ENCODE measurements around the gene CHID1.

CHID1 gene

DNA sequence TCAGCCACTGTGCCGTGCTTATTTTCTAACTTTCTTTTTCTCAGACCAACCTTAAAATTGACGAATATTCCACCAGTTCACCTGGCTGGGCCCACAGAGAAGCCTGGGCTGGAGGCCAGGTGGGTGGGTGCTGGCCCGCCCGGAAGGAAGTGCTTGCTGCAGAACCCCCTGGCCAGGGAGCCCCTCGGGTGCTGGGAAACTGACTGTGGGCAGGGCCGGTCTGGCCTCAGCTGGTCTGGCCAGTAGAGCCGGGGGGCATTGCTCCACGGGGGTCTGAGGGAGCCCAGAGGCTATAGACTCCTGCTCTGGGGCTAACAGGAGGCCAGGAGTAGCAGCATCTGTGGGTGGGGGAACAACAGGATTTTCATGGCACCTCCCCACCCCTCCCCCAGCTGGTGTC lies 6.8 kb upstream of the CHID1 start:
- Histone ChIP-seq H3K9me3 (ENCODE audit: severe bottlenecking) (no peaks in the 10 kb centered on the region), H3K27me3 (ENCODE audit: insufficient read depth, low read depth, severe bottlenecking) (no peaks in the 10 kb centered on the region), H3K36me3 (no peaks in the 10 kb centered on the region), H3K4me3 (ENCODE audit: low read depth, low read length) (no peak overlapping the region), H3K27ac (peak overlapping the region; percentile 29; the same call in 1 of the 2 replicates)
- TF ChIP-seq, protein P1, sequence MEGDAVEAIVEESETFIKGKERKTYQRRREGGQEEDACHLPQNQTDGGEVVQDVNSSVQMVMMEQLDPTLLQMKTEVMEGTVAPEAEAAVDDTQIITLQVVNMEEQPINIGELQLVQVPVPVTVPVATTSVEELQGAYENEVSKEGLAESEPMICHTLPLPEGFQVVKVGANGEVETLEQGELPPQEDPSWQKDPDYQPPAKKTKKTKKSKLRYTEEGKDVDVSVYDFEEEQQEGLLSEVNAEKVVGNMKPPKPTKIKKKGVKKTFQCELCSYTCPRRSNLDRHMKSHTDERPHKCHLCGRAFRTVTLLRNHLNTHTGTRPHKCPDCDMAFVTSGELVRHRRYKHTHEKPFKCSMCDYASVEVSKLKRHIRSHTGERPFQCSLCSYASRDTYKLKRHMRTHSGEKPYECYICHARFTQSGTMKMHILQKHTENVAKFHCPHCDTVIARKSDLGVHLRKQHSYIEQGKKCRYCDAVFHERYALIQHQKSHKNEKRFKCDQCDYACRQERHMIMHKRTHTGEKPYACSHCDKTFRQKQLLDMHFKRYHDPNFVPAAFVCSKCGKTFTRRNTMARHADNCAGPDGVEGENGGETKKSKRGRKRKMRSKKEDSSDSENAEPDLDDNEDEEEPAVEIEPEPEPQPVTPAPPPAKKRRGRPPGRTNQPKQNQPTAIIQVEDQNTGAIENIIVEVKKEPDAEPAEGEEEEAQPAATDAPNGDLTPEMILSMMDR (IDR thresholded peaks at IDR 0.05; ENCODE audit: low read depth, low read length): no peak
- DNase-seq: peak; percentile 34

DNA sequence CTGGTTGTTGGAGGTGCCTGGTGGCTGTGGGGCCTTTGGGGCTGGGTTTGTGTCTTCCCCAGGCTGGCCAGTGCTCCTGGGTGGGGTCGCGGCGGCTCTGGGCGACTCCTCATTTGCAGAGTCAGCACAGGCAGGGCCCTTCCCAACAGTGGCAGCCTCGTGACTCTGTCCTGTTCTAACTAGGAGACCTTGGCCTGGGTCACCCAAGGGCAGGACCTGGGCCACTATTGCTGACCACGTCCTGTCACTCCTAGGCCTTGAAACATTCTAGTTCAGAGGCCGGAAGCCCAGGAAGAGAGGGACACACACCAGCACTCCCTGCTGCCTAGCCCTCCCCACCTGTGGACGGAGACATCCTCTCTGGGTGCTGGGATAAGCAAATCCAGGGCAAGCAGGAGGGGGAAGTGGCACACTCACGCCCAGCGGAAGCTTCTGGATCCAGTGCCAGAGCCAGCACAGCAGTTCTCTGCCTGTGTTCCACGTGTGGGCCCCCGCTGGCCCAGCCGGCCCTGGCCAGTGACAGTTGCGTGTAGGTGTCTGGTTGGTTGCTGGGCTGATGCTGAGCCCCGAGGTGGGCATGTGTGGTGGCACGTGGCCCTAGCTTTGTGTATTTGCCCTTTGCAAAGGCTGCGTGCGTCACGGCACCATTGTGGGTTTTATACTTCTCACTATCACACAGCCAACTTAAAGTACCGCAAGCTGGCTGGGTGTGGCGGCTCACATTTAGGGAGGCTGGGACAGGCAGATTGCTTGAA lies 4.3 kb upstream of the CHID1 start:
- no peaks in the 10 kb centered on the region for H3K9me3 ChIP-seq (ENCODE audit: severe bottlenecking)
- no peak for DNase-seq
- H3K36me3 ChIP-seq: no peaks in the 10 kb centered on the region
- no peaks in the 10 kb centered on the region for H3K27me3 ChIP-seq (ENCODE audit: insufficient read depth, low read depth, severe bottlenecking)
- no peak overlapping the region for H3K27ac ChIP-seq
- TF ChIP-seq, protein P1 (IDR thresholded peaks at IDR 0.05; ENCODE audit: low read depth, low read length): no peak
- no peak overlapping the region for H3K4me3 ChIP-seq (ENCODE audit: low read depth, low read length)

DNA sequence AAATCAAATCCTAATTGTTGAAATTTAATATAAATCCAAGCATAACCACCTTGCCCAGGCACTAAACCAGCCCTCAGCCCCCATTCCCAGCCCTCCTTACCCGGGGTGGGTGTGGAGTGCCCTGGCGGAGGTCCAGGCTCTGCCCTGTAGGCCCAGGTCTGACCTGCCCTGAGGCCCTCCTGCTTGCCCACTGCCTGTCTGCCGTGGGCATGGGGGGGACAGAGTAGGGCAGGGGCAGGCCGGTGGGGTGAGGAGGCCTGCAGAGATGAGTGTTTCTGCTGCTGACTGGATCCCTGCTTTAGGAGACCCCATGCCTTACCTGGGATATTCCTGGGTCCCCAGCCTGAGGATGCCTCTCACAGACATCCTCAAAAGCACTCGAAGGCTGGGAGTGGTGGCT lies 3.6 kb upstream of the CHID1 start:
- no peak for DNase-seq
- Histone ChIP-seq H3K36me3 (0 out of 2 replicates have a peak, but pooled peaks cover 2% of the 10 kb centered on the region), H3K4me3 (ENCODE audit: low read depth, low read length) (no peak overlapping the region), H3K27me3 (ENCODE audit: insufficient read depth, low read depth, severe bottlenecking) (no peaks in the 10 kb centered on the region), H3K9me3 (ENCODE audit: severe bottlenecking) (no peaks in the 10 kb centered on the region), H3K27ac (no peak overlapping the region)
- TF ChIP-seq, protein P1 (IDR thresholded peaks at IDR 0.05; ENCODE audit: low read depth, low read length): no peak

DNA sequence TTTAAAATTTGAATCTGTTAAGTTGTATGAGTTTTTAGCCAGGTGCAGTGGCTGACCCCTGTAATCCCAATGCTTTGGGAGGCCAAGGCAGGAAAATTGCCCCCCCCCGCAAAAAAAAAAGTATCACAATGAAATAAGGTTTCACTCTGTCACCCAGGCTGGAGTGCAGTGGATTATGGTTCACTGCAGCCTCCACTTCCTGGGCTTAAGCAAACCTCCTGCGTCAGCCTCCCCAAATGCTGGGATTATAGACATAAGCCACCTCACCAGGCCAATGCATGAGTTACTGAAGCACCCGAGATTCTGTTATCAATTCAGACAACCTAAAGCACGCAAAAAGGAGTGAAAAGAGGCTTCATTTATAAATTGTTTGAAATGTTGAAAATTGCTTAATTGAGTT lies 2.4 kb upstream of the CHID1 start:
- DNase-seq: no peak
- Histone ChIP-seq H3K36me3 (peaks cover 9% of the 10 kb centered on the region), H3K27me3 (ENCODE audit: insufficient read depth, low read depth, severe bottlenecking) (no peaks in the 10 kb centered on the region), H3K27ac (no peak overlapping the region), H3K4me3 (ENCODE audit: low read depth, low read length) (no peak overlapping the region), H3K9me3 (ENCODE audit: severe bottlenecking) (no peaks in the 10 kb centered on the region)
- TF ChIP-seq, protein P1 (IDR thresholded peaks at IDR 0.05; ENCODE audit: low read depth, low read length): no peak

DNA sequence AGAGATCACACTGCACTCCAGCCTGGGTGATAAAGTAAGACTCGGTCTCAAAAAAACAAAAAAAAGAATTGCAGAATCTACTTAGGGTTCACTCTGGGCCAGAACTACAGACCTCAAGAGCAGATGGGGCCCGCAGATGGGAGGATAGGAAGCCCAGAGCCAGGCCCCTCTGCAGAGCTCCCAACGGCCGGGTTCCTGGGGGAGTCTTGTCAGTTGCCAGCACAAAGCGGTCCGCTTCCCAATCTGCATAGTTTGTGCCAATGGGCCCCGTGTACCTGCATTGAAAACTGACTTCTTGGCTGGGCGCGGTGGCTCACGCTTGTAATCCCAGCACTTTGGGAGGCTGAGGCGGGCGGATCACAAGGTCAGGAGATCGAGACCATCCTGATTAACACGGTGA lies 1.7 kb upstream of the CHID1 start:
- H3K4me3 ChIP-seq (ENCODE audit: low read depth, low read length): no peak overlapping the region
- peak overlapping the region; percentile 96 for H3K27ac ChIP-seq
- no peaks in the 10 kb centered on the region for H3K27me3 ChIP-seq (ENCODE audit: insufficient read depth, low read depth, severe bottlenecking)
- TF ChIP-seq, protein P1 (IDR thresholded peaks at IDR 0.05; ENCODE audit: low read depth, low read length): no peak
- no peaks in the 10 kb centered on the region for H3K9me3 ChIP-seq (ENCODE audit: severe bottlenecking)
- no peak for DNase-seq
- peaks cover 9% of the 10 kb centered on the region for H3K36me3 ChIP-seq

DNA sequence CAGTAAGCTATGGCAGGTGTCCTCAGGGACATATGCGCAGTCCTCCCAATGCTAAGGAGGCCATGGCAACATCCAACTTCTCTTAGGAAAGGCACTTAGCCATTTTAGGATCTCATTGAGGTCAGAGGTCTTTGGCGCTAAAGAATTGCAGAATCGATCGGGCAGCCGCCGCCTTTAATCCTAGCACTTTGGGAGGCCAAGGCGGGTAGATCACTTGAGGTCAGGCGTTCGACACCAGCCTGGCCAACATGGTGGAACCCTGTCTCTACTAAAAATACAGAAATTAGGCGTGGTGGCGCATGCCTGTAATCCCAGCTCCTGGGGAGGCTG lies 1.2 kb upstream of the CHID1 start:
- peak overlapping the region; percentile 96 for H3K27ac ChIP-seq
- TF ChIP-seq, protein P1 (IDR thresholded peaks at IDR 0.05; ENCODE audit: low read depth, low read length): no peak
- peak overlapping the region; percentile 62 for H3K4me3 ChIP-seq (ENCODE audit: low read depth, low read length)

More for the DNA sequence above, 1.2 kb upstream of the CHID1 start:
- Histone ChIP-seq H3K9me3 (ENCODE audit: severe bottlenecking) (no peaks in the 10 kb centered on the region), H3K36me3 (peaks cover 10% of the 10 kb centered on the region), H3K27me3 (ENCODE audit: insufficient read depth, low read depth, severe bottlenecking) (no peaks in the 10 kb centered on the region)
- peak; percentile 38 for DNase-seq

All from WERI-Rb-1 (cell line).